HuH-7.5 (cell line): ENCODE measurements around the gene NR3C1.

Experiments used
- DNase-seq: peaks from one replicate; pipeline ENCODE4 v3.0.0; 2011; ENCODE audit warnings: low spot score

The NR3C1 gene

DNA sequence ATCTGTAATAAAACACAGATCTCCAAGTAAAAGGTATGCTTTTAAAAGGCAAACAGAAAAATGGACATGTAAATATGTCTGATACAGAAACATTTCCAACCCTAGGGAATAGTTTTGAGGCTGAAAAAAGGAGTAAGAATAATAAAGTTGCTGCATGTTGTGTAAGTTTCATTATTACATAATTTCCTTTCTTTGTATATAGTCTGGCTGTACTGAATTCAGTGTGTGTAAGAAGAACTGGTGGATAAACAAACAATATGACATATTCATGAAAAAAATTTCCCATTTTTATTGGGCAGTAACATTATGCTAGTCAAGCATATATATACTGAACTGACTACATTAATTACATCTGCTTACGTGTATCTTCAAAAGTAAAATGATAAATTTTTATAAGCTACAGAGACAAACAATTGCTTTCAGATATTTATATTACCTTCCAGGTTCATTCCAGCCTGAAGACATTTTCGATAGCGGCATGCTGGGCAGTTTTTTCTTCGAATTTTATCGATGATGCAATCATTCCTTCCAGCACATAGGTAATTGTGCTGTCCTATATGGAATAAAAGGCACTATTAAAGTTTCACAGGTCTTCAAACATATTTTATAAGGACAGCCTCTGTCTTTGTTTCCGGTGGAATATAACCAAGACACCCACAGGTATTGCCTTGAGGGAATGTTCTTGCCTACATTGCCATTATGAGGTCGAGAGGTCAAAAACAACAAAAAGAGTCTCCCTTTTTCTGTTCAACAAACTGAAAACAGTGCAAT is 93.6 kb downstream of the NR3C1 start:
- DNase-seq: no peak

DNA sequence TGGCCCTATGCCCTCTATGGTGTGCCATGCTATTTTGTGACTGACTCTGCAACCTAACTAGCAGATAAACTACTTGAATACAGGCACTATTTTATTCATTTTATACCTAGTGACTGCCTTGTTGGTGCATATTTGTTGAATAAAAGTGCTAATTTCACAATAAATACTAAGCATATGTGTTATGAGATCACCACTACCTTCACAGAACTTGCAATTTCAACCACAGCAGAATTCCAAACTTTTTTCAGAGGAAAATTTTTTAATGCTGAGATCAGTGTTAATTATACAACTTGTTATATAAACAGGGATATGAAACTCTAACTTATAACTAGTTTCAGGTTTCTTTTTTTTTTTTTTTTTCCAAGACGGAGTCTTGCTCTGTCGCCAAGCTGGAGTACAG is 94.8 kb downstream of the NR3C1 start:
- DNase-seq: no peak

DNA sequence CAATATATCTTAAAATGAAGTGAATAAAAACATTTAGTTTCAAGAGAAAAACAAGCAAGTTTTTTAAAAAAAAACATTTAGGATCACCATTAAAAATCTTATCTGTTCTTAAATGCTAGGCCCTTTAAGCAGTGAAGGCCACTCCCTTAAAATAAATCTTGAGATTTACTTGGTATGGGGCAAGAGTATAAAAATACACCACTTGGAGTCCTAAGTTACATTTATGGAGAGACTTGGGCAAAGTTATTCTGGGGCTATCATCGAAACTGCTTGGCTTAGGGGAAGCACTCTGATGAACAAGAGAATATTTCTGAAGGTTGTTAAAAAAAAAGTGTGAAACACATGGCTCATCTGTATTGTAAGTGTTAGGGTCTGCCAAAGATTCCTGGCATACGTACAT is 97.4 kb downstream of the NR3C1 start:
- no peak for DNase-seq

DNA sequence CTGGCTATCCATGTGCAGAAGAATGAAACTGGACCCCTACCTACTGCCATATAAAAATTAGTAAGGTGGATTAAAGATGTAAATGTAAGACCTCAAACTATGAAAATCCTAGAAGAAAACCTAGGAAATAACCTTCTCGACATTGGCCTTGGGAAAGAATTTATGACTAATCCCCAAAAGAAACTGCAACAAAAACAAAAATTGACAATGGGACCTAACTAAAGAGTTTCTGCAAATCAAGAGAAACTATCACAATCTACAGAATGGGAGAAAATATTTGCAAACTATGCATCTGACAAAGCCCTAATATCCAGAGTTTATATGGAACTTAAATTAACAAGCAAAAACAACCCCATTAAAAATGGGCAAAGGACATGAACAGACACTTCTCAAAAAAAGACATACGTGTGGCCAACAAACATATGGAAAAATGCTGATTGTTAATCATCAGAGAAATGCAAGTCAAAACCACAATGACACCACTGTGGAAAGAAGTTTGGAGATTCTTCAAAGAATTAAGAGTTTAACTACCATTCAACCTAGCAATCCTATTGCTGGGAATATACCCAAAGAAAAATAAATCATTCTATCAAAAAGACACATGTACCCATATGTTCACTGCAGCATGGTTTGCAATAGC is 98.5 kb downstream of the NR3C1 start:
- DNase-seq: no peak

DNA sequence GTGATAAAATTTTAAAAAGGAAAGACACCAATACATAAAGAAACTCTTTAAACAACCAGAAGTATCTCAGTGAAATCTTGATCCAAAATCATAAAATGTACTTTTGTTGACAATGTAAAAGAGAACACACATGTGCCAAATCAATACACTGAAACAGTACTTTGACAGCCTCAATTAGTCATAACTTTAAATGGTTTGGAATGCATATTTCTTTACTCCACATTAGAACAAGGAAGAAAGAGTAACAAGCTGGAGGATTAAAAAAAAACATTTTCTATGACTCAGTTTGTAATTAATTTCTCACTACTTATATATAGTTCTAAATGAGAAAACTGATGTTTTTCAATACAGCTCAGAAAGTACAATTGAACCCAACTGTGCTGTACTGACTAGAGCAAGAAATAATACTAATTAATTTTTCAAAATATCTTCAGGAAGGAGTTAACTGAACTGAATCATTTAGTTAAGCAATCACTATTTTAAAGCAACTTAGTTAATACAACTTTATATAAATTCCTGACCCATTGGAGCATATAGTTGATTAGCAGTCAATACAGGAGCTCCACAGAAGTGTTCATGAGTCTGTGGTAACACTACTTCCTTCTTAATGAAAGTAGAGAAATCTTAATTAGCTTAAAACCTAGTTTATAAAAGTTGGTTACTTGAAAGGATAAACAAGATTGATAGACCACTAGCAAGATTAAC is 101.0 kb downstream of the NR3C1 start:
- DNase-seq: no peak

DNA sequence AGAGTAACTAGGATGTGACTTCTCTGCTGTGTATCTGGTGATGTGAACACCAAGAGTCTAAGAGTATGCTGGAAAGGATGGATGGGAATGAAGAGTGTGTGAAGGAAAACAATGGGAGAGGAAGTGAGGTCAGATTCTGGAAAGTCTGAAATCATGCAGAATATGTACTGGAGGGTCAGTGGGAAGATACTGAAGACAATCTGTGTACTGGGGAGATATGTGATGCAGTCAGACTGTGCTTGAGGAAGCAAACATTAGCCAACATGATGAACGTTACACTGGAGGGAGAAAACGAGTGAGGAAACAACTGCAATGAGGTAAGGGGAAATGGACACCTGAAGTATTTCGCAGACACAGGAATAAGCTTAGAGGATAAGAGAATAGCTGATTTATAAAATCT is 105.7 kb downstream of the NR3C1 start:
- DNase-seq: no peak

DNA sequence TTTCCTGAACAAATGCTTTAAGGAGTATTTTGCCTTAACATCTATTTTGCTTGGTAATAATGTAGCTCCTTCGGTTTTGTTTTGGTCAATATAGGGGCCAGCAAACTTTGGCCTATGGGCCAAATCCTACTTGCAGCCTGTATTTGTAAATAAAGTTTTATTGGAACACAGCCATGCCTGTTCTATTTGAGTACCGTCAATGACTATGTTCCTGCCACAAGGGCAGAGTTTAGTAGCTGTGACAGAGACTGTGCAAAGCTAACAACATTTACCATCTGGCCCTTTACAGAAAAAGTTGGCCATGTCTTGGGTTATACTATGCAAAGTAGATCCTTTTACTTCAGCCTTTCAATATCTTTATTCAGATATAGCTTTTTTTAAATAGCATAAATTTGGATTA is 113.4 kb downstream of the NR3C1 start:
- DNase-seq: no peak

DNA sequence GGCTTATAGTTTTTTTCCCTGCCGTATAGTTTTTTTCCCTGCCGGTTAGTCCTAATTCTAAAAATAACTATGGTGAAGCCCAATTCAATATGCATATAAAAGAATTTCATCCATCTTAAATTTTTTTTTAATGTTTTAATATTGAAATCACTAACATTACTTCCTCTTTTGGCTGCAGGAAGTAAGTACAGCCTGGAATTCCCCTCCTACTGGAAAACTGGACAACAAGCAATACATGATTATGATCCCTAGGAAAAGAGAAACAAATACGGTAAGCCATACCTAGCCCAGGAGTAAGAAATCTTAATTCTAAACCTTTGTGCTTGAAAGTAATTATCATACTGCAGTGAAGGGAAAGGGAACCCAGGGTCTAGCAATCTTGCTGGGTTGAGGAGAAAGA is 119.0 kb downstream of the NR3C1 start:
- no peak for DNase-seq

DNA sequence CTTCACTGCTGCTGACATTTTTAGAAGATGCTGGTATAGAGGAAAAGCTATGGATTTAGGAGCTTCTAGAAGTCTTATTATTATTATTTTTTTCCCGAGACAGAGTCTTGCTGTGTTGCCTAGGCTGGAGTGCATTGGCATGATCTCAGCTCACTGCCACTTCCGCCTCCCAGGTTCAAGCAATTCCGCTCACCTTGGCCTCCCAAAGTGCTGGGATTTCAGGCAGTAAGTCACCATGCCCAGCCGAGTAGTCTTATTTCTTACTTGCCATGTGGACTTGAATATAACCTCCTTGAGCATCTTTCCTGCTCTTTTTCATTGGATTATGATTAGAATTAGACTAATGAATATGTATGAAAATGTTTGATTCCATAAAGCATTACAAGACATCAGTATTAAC is 119.5 kb downstream of the NR3C1 start:
- no peak for DNase-seq

DNA sequence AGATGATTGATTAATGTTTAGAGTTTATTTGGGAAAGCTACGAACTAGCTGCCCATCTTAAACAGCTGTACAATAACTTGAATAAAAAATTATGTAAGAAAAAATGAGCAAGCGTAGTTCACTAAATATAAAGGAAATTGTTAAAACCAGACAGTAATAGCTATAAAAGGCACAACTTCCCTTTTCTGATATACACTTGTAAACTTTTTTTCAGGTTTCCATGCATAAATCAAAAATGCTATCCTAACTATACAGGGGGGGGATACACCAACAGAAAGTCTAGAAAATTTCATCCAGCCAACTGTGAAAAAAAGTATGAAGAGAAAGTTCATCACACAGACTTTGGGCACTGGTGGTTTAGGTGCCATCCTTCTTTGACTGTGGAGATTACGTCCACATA is 122.3 kb downstream of the NR3C1 start:
- DNase-seq: no peak

DNA sequence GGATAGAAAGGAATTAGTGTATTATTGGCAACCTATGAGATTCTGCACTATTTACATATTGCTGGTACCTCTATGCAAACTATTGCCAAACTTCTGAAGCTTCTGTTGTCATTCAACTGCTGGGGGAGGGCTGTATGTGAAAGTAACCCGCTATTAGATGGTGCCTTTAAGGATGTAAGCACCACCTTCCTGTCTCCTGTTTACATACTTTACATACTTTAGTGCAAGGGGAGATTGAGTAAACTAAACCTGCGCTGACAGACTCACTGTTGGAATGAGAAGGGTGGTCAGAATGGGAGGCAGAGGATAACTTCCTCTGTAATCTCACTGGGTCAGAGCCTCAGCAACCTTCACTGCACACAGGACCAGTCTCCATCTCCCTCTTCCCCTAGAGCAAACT is 123.8 kb downstream of the NR3C1 start:
- DNase-seq: peak; percentile 9

DNA sequence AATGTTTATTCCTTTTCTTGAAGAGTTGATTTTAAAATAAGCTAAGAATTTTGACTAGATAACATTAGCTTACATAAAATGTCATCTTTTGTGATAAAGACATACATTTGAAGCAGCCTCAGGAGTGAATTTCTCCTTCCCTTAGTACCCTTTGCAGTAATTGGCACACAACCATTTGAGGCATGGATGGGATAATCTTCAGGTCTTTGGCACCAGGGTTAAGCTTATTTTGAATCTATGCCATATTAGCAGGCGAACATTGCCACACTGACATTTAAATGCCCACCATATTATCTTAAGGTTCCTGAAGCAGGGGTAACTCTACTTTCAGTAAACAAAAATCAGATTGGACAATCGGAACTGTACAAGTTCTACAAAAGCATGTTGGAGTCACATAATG is 126.0 kb downstream of the NR3C1 start:
- DNase-seq: no peak

DNA sequence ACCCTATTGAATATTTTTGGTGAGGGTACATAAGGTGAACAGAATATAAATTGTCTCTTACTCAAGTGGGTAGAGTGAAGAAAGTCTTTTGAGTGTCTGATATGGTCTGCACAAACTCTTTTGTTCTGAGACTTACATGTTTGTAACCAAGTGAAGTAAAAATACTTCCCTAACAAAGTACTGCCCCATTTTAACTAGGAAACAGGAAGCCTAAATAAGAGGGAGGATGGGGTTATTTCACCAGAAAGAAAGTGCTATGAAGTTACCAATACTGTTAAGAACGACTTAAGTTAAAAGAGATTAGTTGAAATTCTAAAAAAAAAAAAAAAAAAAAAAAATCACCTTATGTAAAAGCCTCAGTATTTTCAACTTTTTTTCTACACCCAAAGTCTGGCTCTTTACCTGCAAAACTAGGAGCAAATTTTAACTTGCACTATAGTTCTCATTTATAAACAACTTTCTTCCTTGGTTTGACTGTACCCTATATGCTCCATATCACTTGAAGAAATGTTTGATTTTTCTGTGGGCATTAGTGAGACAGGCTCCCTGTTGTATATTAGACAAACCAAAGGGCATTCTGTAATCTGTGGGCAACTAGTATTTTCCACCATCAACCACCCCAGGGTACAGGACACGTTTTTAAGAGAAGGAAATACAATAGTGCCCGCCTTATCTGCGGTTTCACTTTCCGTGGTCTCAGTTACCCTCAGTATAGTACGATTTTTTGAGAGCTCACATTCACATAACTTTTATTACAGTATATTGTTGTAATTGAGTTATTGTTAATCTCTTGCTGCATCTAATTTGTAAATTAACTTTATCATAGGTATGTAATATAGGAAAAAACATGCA is 127.7 kb downstream of the NR3C1 start:
- no peak for DNase-seq

DNA sequence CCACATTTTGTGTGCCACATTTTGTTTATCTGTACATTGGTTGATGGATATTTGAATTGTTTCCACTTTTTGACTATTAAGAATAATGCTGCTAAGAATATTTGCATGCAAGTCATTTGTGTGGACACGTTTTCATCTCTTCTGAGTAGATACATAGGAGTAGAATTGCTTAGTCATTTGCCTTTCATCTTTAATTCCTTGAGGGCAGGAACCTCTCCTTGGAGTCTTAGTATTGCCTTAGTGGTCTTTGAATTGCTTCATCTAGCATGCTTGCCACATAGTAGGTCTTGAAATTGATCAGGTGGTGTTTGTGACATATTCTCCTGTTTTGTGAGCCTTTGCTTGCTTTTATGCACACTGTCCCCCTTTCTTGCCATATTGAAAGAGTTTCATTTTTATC is 128.5 kb downstream of the NR3C1 start:
- DNase-seq: no peak

DNA sequence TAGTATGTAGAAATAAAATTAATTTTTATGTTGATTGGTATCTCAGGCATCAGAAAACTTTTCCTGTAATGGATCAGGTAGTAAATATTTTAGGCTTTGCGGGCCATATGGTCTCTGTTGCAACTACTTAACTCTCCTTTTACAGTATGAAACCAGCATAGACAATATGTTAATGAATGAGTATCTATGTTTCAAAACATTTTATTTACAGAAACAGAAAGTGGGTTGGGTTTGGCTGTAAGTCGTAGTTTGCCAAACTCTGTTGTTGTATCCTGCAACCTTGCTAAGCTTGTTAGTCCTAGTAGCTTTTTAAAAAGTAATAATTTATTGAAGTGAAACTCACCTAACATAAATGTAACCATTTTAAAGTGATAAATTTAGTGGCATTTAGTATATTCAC is 132.1 kb downstream of the NR3C1 start:
- DNase-seq: no peak

DNA sequence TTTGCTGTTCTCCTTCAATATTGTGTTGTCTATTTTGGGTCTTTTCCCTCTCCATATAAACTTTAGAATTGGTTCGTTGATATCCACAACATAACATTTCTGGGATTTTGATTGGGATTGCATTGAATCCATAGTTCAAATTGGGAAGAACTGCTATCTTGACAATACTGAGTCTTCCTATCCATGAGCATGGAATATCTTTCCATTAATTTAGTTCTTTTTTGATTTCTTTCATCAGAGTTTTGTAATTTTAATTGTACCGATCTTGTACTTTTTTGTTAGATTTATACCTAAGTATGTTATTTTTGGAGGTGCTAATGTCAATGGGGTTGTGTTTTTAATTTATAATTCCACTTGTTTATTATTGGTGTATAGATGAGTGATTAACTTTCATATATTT is 135.1 kb downstream of the NR3C1 start:
- DNase-seq: no peak

DNA sequence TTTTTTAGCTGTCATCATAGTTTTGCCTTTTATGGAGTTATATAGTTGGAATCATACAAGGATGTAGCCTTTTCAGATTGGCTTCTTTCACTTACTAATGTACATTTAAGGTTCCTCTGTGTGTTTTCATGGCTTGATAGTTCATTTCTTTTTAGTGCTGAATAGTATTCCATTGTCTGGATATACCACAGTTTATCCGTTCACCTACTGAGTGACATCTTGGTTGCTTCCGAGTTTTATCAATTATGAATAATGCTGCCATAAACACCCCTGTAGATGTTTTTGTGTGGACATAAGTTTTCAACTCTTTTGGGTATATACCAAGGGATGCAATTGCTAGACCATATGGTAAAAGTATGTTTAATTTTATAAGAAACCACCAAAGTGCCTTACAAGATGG is 136.3 kb downstream of the NR3C1 start:
- no peak for DNase-seq

DNA sequence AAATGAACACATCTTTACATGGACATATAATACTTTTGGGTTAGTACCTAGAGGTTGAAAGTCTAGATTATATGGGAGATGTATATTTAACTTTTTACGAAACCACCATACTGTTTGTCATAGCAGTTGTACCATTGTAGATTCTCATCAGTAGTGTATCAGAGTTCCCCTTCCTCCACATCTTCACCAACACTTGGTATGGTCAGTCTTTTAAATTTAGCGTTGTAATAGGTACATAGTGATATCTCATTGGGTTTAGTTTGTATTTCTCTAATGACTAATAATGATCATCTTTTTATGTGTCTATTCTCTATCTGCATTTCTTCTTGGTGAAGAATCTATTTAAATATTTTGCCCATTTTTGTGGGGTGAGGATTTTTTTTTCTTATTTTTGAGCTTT is 137.5 kb downstream of the NR3C1 start:
- no peak for DNase-seq

DNA sequence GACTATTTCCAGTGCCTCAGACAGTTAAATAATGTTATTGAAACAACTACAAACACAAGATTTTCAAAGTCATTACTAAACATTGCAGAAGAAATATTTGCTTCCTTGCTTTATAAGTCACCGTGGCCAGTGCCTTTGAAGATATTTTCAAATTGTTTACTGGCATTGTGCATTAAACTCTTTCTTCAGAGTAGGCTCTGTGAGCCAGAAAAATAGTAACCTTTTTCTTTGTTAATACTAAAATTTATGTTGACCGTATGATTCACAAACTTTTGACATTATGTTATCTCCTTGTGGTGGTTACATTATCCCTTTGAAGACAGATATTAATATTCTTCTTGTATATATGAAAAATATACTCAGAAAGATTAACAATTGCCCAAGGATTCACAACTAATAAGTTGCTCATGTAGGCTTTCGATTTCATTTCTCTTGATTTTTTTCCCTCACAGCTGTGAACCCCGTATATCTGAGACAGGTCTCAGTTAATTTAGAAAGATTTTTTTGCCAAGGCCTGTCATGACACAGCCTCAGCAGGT is 140.1 kb downstream of the NR3C1 start:
- DNase-seq: no peak

DNA sequence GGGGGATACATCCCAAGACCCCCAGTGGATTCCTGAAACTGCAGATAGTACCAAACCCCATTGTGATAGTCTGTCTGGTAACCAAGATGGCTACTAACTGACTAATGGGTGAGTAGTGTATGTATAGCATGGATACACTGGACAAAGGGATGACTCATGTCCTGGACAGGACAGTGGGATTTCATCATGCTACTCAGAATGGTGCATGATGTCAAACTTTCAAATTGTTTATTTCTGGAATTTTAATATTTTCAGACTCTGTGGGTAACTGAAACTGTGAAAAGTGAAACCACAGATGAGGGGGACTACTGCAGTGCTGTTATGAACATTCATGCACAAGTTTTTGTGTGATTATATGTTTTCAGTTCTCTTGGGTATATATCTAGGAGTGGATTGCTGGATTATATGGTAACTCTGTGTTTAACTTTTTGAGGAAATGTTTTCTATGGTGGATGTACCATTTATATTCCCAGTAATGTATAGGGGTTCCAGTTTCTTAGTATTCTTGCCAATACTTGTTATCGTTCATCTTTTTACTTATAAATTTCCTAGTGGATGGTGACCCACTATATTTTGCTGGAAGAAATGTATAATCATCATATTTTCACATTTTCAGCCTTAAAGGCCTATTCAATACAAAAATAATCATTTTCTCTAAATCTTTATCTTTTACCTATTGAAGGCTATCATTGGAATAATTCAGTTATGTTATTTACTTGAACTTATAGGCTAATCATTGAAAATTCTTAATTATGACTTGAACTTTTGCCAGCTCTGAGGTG is 140.9 kb downstream of the NR3C1 start:
- no peak for DNase-seq

DNA sequence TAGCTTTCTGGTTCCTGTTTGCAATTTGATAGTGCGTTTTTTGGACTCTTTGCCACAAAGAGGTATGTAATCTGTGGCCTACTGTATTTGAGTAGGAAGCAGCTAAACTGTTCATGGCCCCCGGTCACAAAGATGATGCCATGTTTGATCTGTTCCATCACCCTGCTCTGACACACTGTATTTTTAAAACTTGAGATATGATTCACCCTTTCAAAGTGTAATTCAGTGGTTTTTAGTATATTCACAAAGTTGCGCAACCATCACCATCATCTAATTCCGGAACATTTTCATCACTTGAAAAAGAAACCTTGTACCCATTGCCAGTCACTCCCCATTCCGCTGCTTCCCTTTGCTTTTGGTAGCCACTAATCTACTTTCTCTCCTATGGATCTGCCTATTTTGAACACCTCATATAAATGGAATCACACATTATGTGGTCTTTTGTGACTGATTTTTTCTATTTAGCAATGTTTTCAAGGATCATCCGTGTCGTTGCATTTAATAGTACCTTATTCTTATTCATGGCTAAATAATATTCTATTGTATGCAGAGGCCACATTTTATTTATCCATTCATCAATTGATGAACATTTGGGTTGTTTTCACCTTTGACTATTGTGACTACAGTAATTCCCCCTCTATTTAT is 141.6 kb downstream of the NR3C1 start:
- no peak for DNase-seq
